ENCODE measurements around the gene TNNI2.

DNA sequence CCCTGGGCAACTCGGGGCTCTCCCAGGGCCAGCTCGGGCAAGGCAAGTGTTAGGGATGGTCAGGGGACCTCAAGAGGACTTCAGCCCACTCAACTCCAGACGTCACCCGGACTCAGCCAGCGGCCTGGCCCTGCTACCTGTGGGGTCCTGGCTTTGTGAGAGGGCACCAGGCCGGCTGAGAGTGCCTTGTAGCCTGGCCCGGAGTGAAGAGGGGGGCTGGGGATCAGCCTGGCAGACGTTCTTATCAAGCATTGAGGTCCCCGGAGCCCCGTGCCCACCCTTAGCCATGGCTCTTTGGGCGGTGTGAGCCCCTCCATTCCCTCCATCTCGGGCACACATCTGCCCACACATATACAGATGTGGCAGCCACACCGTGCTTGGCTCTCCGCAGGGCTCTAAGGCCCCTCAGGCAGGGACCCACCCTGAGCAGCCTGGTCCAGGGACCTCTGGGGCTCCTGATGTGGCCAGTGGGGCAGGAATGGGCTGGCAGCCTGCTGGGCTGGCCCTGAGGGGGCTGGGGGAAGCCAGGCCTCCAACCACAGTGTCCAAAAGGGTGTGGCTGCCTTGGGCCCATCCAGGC is 29.4 kb downstream of the TNNI2 start:
- TF ChIP-seq, protein P1, sequence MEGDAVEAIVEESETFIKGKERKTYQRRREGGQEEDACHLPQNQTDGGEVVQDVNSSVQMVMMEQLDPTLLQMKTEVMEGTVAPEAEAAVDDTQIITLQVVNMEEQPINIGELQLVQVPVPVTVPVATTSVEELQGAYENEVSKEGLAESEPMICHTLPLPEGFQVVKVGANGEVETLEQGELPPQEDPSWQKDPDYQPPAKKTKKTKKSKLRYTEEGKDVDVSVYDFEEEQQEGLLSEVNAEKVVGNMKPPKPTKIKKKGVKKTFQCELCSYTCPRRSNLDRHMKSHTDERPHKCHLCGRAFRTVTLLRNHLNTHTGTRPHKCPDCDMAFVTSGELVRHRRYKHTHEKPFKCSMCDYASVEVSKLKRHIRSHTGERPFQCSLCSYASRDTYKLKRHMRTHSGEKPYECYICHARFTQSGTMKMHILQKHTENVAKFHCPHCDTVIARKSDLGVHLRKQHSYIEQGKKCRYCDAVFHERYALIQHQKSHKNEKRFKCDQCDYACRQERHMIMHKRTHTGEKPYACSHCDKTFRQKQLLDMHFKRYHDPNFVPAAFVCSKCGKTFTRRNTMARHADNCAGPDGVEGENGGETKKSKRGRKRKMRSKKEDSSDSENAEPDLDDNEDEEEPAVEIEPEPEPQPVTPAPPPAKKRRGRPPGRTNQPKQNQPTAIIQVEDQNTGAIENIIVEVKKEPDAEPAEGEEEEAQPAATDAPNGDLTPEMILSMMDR (IDR thresholded peaks at IDR 0.05), result no peak
- no peak for TF ChIP-seq POLR2A (IDR thresholded peaks at IDR 0.05)
